A673 (cell line): ENCODE results near the gene MDN1. TPM values are rescaled to one million over a fixed set of nuclear protein-coding genes. Genes with fewer than 3 reads are reported as not detected.

Experiments used
- BruUV-seq: library from RNA; stranded (reverse); fragments of 400-500 nt; replicated peaks from 2 replicates; lab custom pipeline; 2021; lab: Mats Ljungman, UMichigan
- CTCF ChIA-PET: fragments of 300-600 bp; sonication (Branson Sonifier 250); formaldehyde crosslinking; loops from one replicate; lab custom pipeline; 2022; ENCODE audit warnings: antibody characterized with exemption; lab: Charles Lee
- POLR2A ChIA-PET: fragments of 300-600 bp; sonication (Branson Sonifier 250); formaldehyde crosslinking; loops from one replicate; lab custom pipeline; 2022; ENCODE audit warnings: antibody characterized with exemption; ENCODE audit not compliant: low non-redundant PET; lab: Charles Lee
- DNase-seq: peaks from one replicate; pipeline ENCODE4 v3.0.0-alpha.2; 2015; ENCODE audit warnings: low spot score
- H3K27ac ChIP-seq: fragments of 200-600 bp; sonication (generic); 2 replicates; pipeline ENCODE4 v1.5.1; 2016; ENCODE audit warnings: mixed run types, low read depth, mild to moderate bottlenecking, mixed read lengths, antibody characterized with exemption, low read length; ENCODE audit not compliant: poor library complexity, severe bottlenecking
- H3K27me3 ChIP-seq: fragments of 200-600 bp; sonication (generic); replicated peaks from 2 replicates; pipeline ENCODE4 v1.6.1; 2017; ENCODE audit warnings: mixed run types, low read depth, mild to moderate bottlenecking, mixed read lengths, antibody characterized with exemption, low read length; ENCODE audit not compliant: insufficient read depth, poor library complexity
- H3K36me3 ChIP-seq: fragments of 200-600 bp; sonication (generic); 2 replicates; pipeline ENCODE4 v1.6.1; 2016; ENCODE audit warnings: mixed run types, mild to moderate bottlenecking, mixed read lengths, antibody characterized with exemption, low read length; ENCODE audit not compliant: insufficient read depth, poor library complexity, severe bottlenecking
- H3K4me1 ChIP-seq: fragments of 200-600 bp; sonication (generic); 2 replicates; pipeline ENCODE4 v1.6.1; 2017; ENCODE audit warnings: mixed run types, mild to moderate bottlenecking, mixed read lengths, antibody characterized with exemption, low read length; ENCODE audit not compliant: insufficient read depth, poor library complexity, severe bottlenecking
- H3K4me3 ChIP-seq: fragments of 200-600 bp; sonication (generic); 2 replicates; pipeline ENCODE4 v1.5.1; 2016; ENCODE audit warnings: low read depth, mixed run types, mild to moderate bottlenecking, mixed read lengths, low read length; ENCODE audit not compliant: poor library complexity, severe bottlenecking
- H3K9me3 ChIP-seq: fragments of 200-600 bp; sonication (generic); 2 replicates; pipeline ENCODE4 v1.6.1; 2016; ENCODE audit warnings: mixed run types, low read depth, mild to moderate bottlenecking, mixed read lengths, antibody characterized with exemption, low read length; ENCODE audit not compliant: poor library complexity, severe bottlenecking
- EZH2 ChIP-seq: fragments of 200-600 bp; sonication (generic); IDR thresholded peaks from 2 replicates; pipeline ENCODE4 v1.6.1; 2017; ENCODE audit warnings: borderline replicate concordance, low read depth, mild to moderate bottlenecking, mixed read lengths, antibody characterized with exemption, low read length; ENCODE audit not compliant: poor library complexity, severe bottlenecking
- intact Hi-C: fragments of 100-400 bp; cut with micrococcal nuclease; formaldehyde crosslinking; loops from one replicate; pipeline ENCODE4 v1.10.0; 2022; ENCODE audit not compliant: unreplicated experiment
- total RNA-seq: library from RNA; stranded (reverse); gene quantifications from 2 replicates; pipeline ENCODE4 v1.2.3, GENCODE V29; 2021
- TF ChIP-seq, protein P1 (sequence below): fragments of 300-800, 200-600 bp; sonication (generic); conservative IDR thresholded peaks from 2 replicates; pipeline ENCODE4 v1.5.1; 2017; ENCODE audit warnings: low read depth, mild to moderate bottlenecking, antibody characterized with exemption, low read length, moderate library complexity, mixed read lengths

MDN1 gene
- total RNA-seq, 1 experiment from 2014 or later, result 64.4 TPM

- BruUV-seq, result no TSS peak
- Histone ChIP-seq H3K36me3 (no peaks in the 10 kb centered on the region), H3K4me1 (no peaks in the 10 kb centered on the region), H3K9me3 (no peaks in the 10 kb centered on the region), H3K27me3 (no peaks in the 10 kb centered on the region), H3K27ac (no peak overlapping the region), H3K4me3 (no peak overlapping the region)
- ChIA-PET CTCF (interaction anchor here (0.6 to 1.0 kb wide), 2 partner anchors 178 to 627 kb away, joined by 3 to 4 read pairs; no protein-coding TSS in a partner anchor), POLR2A (no interaction called here)
- intact Hi-C loops, result loop anchor here (1.0 to 2.0 kb wide), 3 partner anchors 177 to 627 kb away; partner anchors contain the start of gene ANKRD6
- peak; percentile 69 for DNase-seq
- TF ChIP-seq EZH2, result no peak
- TF ChIP-seq, protein P1, sequence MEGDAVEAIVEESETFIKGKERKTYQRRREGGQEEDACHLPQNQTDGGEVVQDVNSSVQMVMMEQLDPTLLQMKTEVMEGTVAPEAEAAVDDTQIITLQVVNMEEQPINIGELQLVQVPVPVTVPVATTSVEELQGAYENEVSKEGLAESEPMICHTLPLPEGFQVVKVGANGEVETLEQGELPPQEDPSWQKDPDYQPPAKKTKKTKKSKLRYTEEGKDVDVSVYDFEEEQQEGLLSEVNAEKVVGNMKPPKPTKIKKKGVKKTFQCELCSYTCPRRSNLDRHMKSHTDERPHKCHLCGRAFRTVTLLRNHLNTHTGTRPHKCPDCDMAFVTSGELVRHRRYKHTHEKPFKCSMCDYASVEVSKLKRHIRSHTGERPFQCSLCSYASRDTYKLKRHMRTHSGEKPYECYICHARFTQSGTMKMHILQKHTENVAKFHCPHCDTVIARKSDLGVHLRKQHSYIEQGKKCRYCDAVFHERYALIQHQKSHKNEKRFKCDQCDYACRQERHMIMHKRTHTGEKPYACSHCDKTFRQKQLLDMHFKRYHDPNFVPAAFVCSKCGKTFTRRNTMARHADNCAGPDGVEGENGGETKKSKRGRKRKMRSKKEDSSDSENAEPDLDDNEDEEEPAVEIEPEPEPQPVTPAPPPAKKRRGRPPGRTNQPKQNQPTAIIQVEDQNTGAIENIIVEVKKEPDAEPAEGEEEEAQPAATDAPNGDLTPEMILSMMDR, result peak; percentile 93
Measured at GRCh38 chr6:89610149-89610642, 209.4 kb downstream of the MDN1 start.

GRCh38 chr6:89605861-89606260 lies 213.7 kb downstream of the MDN1 start:
- Histone ChIP-seq H3K4me3 (no peak overlapping the region), H3K36me3 (no peaks in the 10 kb centered on the region), H3K4me1 (no peaks in the 10 kb centered on the region), H3K27ac (no peak overlapping the region), H3K9me3 (no peaks in the 10 kb centered on the region), H3K27me3 (no peaks in the 10 kb centered on the region)
- ChIA-PET CTCF (no interaction called here), POLR2A (no interaction called here)
- no peak for DNase-seq
- intact Hi-C loops, result no loop called here
- BruUV-seq, result no TSS peak
- TF ChIP-seq, protein P1, result no peak
- no peak for TF ChIP-seq EZH2

GRCh38 chr6:89604653-89605052 lies 214.9 kb downstream of the MDN1 start:
- TF ChIP-seq, protein P1, result no peak
- no peak for TF ChIP-seq EZH2
- H3K27ac ChIP-seq, result no peak overlapping the region
- H3K27me3 ChIP-seq, result no peaks in the 10 kb centered on the region
- POLR2A ChIA-PET, result no interaction called here
- H3K4me1 ChIP-seq, result no peaks in the 10 kb centered on the region
- no peak overlapping the region for H3K4me3 ChIP-seq
- no peaks in the 10 kb centered on the region for H3K9me3 ChIP-seq
- intact Hi-C loops, result no loop called here
- DNase-seq, result no peak
- no peaks in the 10 kb centered on the region for H3K36me3 ChIP-seq
- CTCF ChIA-PET, result interaction anchor here (0.5 kb wide), 1 partner anchor 18 kb away, joined by 6 read pairs; no protein-coding TSS in a partner anchor
- no TSS peak for BruUV-seq
